CD4-positive, alpha-beta memory T cell (primary cell): ENCODE data around the gene CPLANE2. TPM values are rescaled to one million over a fixed set of nuclear protein-coding genes. Genes with fewer than 3 reads are reported as not detected.
A peak's percentile ranks its signal among the peaks of the same experiment; 100 is the strongest.
"Not testable (repeated sequence)": the region's sequence is repeated elsewhere in the genome, so short reads cannot be mapped to it uniquely, and the experiment has no call there.

Experiments used
- CTCF ChIA-PET: fragments of 350-600 bp; sonication (Branson Sonifier 250); formaldehyde crosslinking; loops from one replicate; lab custom pipeline; 2021; ENCODE audit warnings: inconsistent platforms; ENCODE audit not compliant: partially characterized antibody; lab: Charles Lee
- POLR2A ChIA-PET: fragments of 350-600 bp; sonication (Branson Sonifier 250); formaldehyde crosslinking; loops from one replicate; lab custom pipeline; 2021; ENCODE audit not compliant: partially characterized antibody; lab: Charles Lee
- DNase-seq, 5 donors: peaks; one replicate each; pipeline versions ENCODE4 v3.0.0 to v3.0.0-alpha.2; 2020 to 2022; ENCODE audit warnings: mixed read lengths in 1 of 5
- H3K27ac ChIP-seq: one replicate; pipeline ENCODE4 v1.7.0; 2013; ENCODE audit warnings: low read depth, low read length
- H3K27me3 ChIP-seq: 2 replicates; pipeline ENCODE4 v1.7.0; 2013; ENCODE audit warnings: mild to moderate bottlenecking, low read length, moderate library complexity; ENCODE audit not compliant: insufficient read depth
- H3K36me3 ChIP-seq: 2 replicates; pipeline ENCODE4 v1.7.0; 2013; ENCODE audit warnings: mild to moderate bottlenecking, low read length, moderate library complexity; ENCODE audit not compliant: insufficient read depth
- H3K4me1 ChIP-seq: 2 replicates; pipeline ENCODE4 v1.7.0; 2013; ENCODE audit warnings: mild to moderate bottlenecking, low read length, moderate library complexity; ENCODE audit not compliant: insufficient read depth
- H3K4me3 ChIP-seq, 2 donors: one replicate each; pipeline ENCODE4 v1.7.0; 2013; ENCODE audit warnings: low read length in 2 of 2, mild to moderate bottlenecking in 1 of 2
- H3K9me3 ChIP-seq, 2 donors: one replicate each; pipeline ENCODE4 v1.7.0; 2013; ENCODE audit warnings: low read length in 2 of 2, control low read depth in 1 of 2; ENCODE audit not compliant: control insufficient read depth in 1 of 2
- H3K27ac Mint-ChIP-seq, 7 donors: one replicate each; pipeline ENCODE4 v1.8.0; 2020 to 2021; ENCODE audit warnings: mixed read lengths in 7 of 7, mild to moderate bottlenecking in 6 of 7, inconsistent platforms in 3 of 7, moderate library complexity in 3 of 7
- H3K27me3 Mint-ChIP-seq, 2 donors: one replicate each; pipeline ENCODE4 v1.8.0; 2020 to 2021; ENCODE audit warnings: mixed read lengths in 2 of 2
- H3K36me3 Mint-ChIP-seq, 2 donors: one replicate each; pipeline ENCODE4 v1.8.0; 2020 to 2021; ENCODE audit warnings: mixed read lengths in 2 of 2, inconsistent platforms in 1 of 2, mild to moderate bottlenecking in 1 of 2
- H3K4me1 Mint-ChIP-seq, 4 donors: one replicate each; pipeline ENCODE4 v1.8.0; 2020 to 2021; ENCODE audit warnings: mixed read lengths in 4 of 4, mild to moderate bottlenecking in 1 of 4
- H3K4me3 Mint-ChIP-seq, 8 donors: one replicate each; pipeline ENCODE4 v1.8.0; 2020 to 2021; ENCODE audit warnings: mixed read lengths in 8 of 8, mild to moderate bottlenecking in 7 of 8, moderate library complexity in 6 of 8, inconsistent platforms in 3 of 8
- H3K9me3 Mint-ChIP-seq, 8 donors: one replicate each; pipeline ENCODE4 v1.8.0; 2020 to 2021; ENCODE audit warnings: mixed read lengths in 8 of 8, mild to moderate bottlenecking in 5 of 8, inconsistent platforms in 3 of 8, moderate library complexity in 1 of 8
- intact Hi-C: fragments of 100-400 bp; cut with micrococcal nuclease; formaldehyde crosslinking; loops from one replicate; pipeline ENCODE4 v1.15.1; 2023
- polyA plus RNA-seq, 2 donors: library from polyadenylated mRNA; unstranded; fragments of 300-500 nt; fragmentation: Illumina TruSeq; gene quantifications; one replicate each; pipeline ENCODE4 v1.2.3, GENCODE V29; 2021
- total RNA-seq, 2 experiments: library from RNA; stranded (reverse); gene quantifications; one replicate each; pipeline ENCODE4 v1.2.3, GENCODE V29; 2021

Gene CPLANE2
- total and polyA plus RNA-seq, 4 experiments from 2014 or later, result 2.4 to 13.6 (median 7.5) TPM

DNA sequence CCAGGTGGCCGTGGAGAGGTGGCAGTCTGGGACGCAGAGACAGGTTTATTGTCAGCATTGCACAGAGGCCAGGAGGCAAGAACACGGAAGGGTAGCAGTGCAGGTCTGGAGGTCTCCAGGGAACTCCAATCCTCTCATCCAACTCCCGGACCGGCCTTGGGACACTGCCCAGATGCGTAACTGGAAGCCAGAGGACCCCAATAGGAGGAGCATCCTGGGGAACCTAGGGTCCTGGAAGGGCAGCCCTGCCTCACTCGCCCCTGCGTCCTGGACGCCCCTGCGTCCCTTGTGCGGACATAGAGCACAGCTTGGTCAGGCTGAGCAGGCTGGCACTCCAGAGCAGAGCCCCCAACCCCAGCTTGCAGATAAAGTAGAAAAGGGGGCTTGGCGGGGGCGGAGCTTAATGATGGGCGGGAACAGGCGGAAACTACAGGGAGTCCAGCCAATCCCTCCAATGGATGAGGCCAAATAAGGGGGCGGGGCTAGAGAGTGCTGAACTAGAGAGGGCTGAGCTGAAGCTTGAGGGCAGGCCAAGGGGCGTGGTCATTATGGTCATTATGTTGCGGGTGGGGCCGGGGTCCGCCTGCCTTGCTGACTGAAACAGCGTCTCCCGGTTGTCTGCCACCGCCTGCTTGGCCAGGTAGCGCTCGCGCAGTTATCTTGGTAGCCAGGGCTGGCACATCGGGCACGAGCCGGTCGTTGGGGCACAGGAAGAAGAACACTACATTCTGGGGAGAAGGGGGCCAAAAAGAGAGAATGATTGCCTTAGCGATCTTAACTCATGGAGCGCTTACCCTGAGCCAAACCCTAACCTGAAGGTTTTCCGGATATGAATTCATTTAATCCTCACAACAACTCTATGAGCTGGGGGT is 20.9 kb downstream of the CPLANE2 start:
- Histone ChIP-seq H3K36me3 (no peaks in the 10 kb centered on the region), H3K27ac (peak overlapping the region; percentile 28), H3K9me3 (no peaks in the 10 kb centered on the region), H3K4me1 (peaks cover 19% of the 10 kb centered on the region), H3K4me3 (peak overlapping the region; percentile 61 to 72), H3K27me3 (no peaks in the 10 kb centered on the region)
- Mint-ChIP-seq H3K27ac (peak overlapping the region; percentile 40 to 91 (median 79)), H3K27me3 (peaks cover 0 to 2% of the 10 kb centered on the region in 2 donors), H3K4me1 (peaks cover 5 to 40% (median 16%) of the 10 kb centered on the region in 4 donors), H3K4me3 (peak overlapping the region; percentile 84 to 91 (median 88)), H3K36me3 (no peaks in the 10 kb centered on the region), H3K9me3 (no peaks in the 10 kb centered on the region)
- CTCF ChIA-PET, result interaction anchor here (0.9 to 1.8 kb wide), 5 partner anchors 11 to 33 kb away, joined by 3 to 7 read pairs (median 4); no protein-coding TSS in a partner anchor
- intact Hi-C loops, result no loop called here
- POLR2A ChIA-PET, result interaction anchor here (1.5 to 4.7 kb wide), 4 partner anchors 9 to 20 kb away, joined by 4 to 42 read pairs (median 16); partner anchors contain the start of gene CPLANE2
- peak; percentile 24 to 78 (median 44) for DNase-seq

DNA sequence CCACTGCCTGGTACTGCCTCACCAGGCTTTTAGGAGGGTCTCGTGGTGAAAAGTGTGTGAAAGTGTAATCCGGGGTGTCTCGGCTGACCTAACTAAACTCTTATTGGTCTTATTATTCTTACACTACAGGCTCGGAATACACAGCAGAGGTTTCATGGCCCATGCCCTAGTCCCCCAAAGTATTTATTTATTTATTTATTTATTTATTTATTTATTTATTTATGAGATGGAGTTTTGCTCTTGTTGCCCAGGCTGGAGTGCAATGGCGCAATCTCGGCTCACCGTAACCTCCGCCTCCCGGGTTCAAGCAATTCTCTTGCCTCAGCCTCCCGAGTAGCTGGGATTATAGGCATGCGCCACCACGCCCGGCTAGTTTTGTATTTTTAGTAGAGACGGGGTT is 21.7 kb downstream of the CPLANE2 start:
- H3K9me3 Mint-ChIP-seq, H3K4me3 Mint-ChIP-seq, H3K27ac ChIP-seq, DNase-seq, H3K36me3 ChIP-seq, H3K36me3 Mint-ChIP-seq, H3K27ac Mint-ChIP-seq, H3K27me3 ChIP-seq, H3K27me3 Mint-ChIP-seq, CTCF ChIA-PET, H3K9me3 ChIP-seq, H3K4me3 ChIP-seq, intact Hi-C loops: not testable (repeated sequence)
- POLR2A ChIA-PET, result interaction anchor here (3.8 kb wide), 1 partner anchor 21 kb away, joined by 27 read pairs; the partner anchor contains the start of gene CPLANE2
- H3K4me1 Mint-ChIP-seq, result peaks cover 5 to 40% (median 16%) of the 10 kb centered on the region in 4 donors
- H3K4me1 ChIP-seq, result peaks cover 19% of the 10 kb centered on the region

DNA sequence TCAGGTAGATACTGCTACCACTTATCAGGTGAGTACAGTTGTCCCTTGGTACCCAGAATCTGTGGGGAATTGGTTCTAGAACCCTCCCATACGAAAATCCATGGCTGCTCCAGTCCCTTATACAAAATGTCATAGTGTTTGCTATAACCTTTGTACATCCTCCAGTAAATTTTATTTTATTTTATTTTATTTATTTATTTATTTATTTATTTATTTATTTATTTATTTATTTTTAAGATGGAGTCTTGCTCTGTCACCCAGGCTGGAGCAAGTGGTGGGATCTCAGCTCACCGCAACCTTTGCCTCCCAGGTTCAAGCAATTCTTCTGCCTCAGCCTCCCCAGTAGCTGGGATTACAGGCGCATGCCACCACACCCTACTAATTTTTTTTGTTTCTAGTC is 23.4 kb downstream of the CPLANE2 start:
- DNase-seq, H3K4me3 ChIP-seq, H3K9me3 ChIP-seq, H3K27me3 ChIP-seq, H3K27me3 Mint-ChIP-seq, H3K9me3 Mint-ChIP-seq, H3K27ac ChIP-seq, intact Hi-C loops, H3K27ac Mint-ChIP-seq, H3K36me3 Mint-ChIP-seq, H3K4me3 Mint-ChIP-seq, H3K36me3 ChIP-seq, POLR2A ChIA-PET: not testable (repeated sequence)
- H3K4me1 Mint-ChIP-seq, result peaks cover 6 to 29% (median 12%) of the 10 kb centered on the region in 4 donors
- H3K4me1 ChIP-seq, result peaks cover 19% of the 10 kb centered on the region
- CTCF ChIA-PET, result interaction anchor here (1.4 kb wide), 1 partner anchor 10 kb away, joined by 4 read pairs; no protein-coding TSS in a partner anchor

DNA sequence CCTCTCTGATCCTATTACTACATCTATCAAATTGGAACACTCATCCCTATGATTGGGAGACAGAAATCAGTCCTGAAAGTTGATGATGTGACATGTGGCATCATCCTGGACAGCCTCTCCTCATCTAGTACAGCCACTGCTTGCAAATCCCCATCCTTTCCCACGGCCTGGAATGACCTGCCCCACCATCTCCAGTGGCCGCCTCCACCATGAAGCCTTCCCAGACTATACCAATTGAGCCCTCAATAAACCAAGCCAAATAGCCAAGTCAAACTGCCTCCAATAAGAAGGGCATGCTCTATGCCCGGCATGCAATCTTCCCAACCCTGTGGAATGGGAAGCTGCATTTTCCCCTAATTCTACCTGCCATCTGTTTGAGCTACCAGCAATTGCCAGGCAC is 24.0 kb downstream of the CPLANE2 start:
- intact Hi-C loops, result no loop called here
- Histone ChIP-seq H3K27ac (no peak overlapping the region), H3K4me3 (no peak overlapping the region), H3K4me1 (peaks cover 19% of the 10 kb centered on the region), H3K36me3 (no peaks in the 10 kb centered on the region), H3K27me3 (no peaks in the 10 kb centered on the region), H3K9me3 (no peaks in the 10 kb centered on the region)
- no peak overlapping the region for H3K4me3 Mint-ChIP-seq
- H3K27ac Mint-ChIP-seq, result peak overlapping the region in 1 of 7 donors; percentile 1
- DNase-seq, result no peak
- ChIA-PET POLR2A (no interaction called here), CTCF (interaction anchor here (1.4 kb wide), 1 partner anchor 9 kb away, joined by 4 read pairs; no protein-coding TSS in a partner anchor)
- no peaks in the 10 kb centered on the region for H3K9me3 Mint-ChIP-seq
- no peaks in the 10 kb centered on the region for H3K36me3 Mint-ChIP-seq
- H3K4me1 Mint-ChIP-seq, result peaks cover 6 to 24% (median 12%) of the 10 kb centered on the region in 4 donors
- H3K27me3 Mint-ChIP-seq, result no peaks in the 10 kb centered on the region

DNA sequence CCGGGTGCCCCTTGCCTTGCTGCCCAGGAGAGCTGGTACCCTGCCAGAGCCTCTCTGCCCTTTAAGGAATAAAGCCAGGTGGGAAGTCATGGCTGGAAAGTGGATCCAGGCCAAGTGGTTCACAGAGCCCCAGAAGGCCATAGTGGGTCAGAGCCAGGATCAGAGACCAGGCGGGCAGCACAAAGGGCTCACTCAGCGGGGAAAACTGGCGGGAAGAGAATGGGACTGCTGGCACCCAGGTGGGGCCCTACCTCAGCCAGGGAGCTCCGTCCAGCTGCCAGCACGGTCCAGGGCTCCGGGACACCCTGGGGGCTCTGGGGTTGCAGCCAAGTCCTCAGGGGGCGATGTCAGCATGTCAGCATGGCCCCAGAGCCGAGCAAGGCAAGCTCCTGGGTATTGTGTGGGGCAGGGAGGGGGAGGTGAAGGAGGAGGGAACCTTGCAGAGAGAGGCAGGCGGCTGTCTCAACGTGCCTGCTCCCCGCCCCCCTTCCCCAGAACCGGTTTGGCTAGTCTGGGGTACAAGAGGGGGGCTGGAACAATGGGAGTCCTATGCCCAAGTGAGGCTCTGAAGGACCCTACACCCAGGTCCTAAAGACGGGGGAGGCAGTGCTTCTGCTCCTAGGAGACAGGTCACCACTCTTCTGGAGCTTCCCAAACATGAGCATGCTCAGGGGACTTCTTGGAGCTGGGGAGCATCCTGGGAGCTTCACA is 24.6 kb downstream of the CPLANE2 start, which contains the start of gene ARHGEF19:
Gene ARHGEF19, minus strand, starts transcription at position 402 of the 711 bp plus-strand sequence. CDS start 3,598 bp downstream, outside the sequence.
- H3K36me3 Mint-ChIP-seq, result no peaks in the 10 kb centered on the region
- Histone ChIP-seq H3K4me1 (peaks cover 19% of the 10 kb centered on the region), H3K9me3 (no peaks in the 10 kb centered on the region), H3K36me3 (no peaks in the 10 kb centered on the region), H3K27ac (no peak within 1 kb of the TSS), H3K4me3 (no peak within 1 kb of the TSS), H3K27me3 (no peaks in the 10 kb centered on the region)
- H3K9me3 Mint-ChIP-seq, result no peaks in the 10 kb centered on the region
- ChIA-PET CTCF (interaction anchor here (1.4 kb wide), 1 partner anchor 9 kb away, joined by 4 read pairs; no protein-coding TSS in a partner anchor), POLR2A (no interaction called here)
- DNase-seq, result no peak
- peaks cover 5 to 20% (median 13%) of the 10 kb centered on the region in 4 donors for H3K4me1 Mint-ChIP-seq
- intact Hi-C loops, result no loop called here
- H3K4me3 Mint-ChIP-seq, result no peak within 1 kb of the TSS
- H3K27me3 Mint-ChIP-seq, result no peaks in the 10 kb centered on the region
- peak within 1 kb of the TSS in 5 of 7 donors; percentile 1 to 36 (median 21) for H3K27ac Mint-ChIP-seq

DNA sequence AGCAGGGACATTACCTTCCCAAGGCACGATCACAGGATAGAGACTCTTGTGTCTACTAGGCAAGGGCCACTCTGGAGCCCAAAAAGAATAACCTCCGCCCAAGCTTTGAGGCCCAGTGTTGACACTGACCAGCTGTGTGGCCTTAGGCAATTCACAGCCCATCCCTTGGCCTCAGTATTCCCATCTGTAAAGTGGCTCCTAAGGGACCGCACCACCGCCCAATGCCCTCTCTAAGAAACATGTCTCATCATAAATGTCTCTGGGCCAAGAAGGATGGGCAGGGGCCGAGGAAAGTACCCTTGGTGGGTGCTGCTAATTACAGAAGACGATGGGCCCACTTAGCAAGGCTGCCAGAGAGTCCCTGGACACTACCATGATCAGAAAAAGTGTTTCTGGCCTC is 25.2 kb downstream of the CPLANE2 start:
- no peaks in the 10 kb centered on the region for H3K27me3 ChIP-seq
- intact Hi-C loops, result no loop called here
- POLR2A ChIA-PET, result no interaction called here

More for the DNA sequence above, 25.2 kb downstream of the CPLANE2 start:
- Histone ChIP-seq H3K4me1 (peaks cover 19% of the 10 kb centered on the region), H3K9me3 (no peaks in the 10 kb centered on the region), H3K4me3 (no peak overlapping the region), H3K36me3 (no peaks in the 10 kb centered on the region), H3K27ac (no peak overlapping the region)
- no peak for DNase-seq
- Mint-ChIP-seq H3K9me3 (no peaks in the 10 kb centered on the region), H3K27me3 (no peaks in the 10 kb centered on the region), H3K4me3 (no peak overlapping the region), H3K27ac (peak overlapping the region in 2 of 7 donors; percentile 26 to 36), H3K4me1 (peaks cover 6 to 18% (median 12%) of the 10 kb centered on the region in 4 donors), H3K36me3 (no peaks in the 10 kb centered on the region)
- CTCF ChIA-PET, result no interaction called here
